ENCODE measurements around the gene CTAGE9. TPM values are rescaled to one million over a fixed set of nuclear protein-coding genes. Genes with fewer than 3 reads are reported as not detected.

Gene CTAGE9
- total and polyA plus RNA-seq, 2 donors (not counting 1 experiment from before 2014, with no cell fraction given), result not detected

- Histone ChIP-seq H3K79me2 (ENCODE audit: control insufficient read depth, insufficient read depth, low read length) (no peaks in the 10 kb centered on the region), H2AFZ (ENCODE audit: insufficient read depth, low read depth, low read length, poor library complexity, severe bottlenecking) (peak overlapping the region; percentile 54), H3K4me1 (ENCODE audit: control insufficient read depth in 2 of 2, insufficient read depth in 2 of 2, low read length in 2 of 2) (peaks cover 65 to 81% of the 10 kb centered on the region in 2 donors), H3K9me3 (ENCODE audit: control extremely low read depth in 1 of 3, control insufficient read depth in 2 of 3, insufficient read depth in 1 of 3, low read length in 2 of 3) (no peaks in the 10 kb centered on the region), H3K4me2 (replicated peaks; ENCODE audit: low read depth, low read length, poor library complexity, severe bottlenecking) (peak overlapping the region; percentile 51), H3K27me3 (replicated peaks in 1 of 4; ENCODE audit: control extremely low read depth in 1 of 4, control insufficient read depth in 3 of 4, insufficient read depth in 4 of 4, low read length in 3 of 4) (no peaks in the 10 kb centered on the region), H3K27ac (ENCODE audit: low read length in 2 of 2) (peak overlapping the region; percentile 66 to 81), H3K36me3 (replicated peaks in 1 of 2; ENCODE audit: control extremely low read depth in 1 of 2, control insufficient read depth in 1 of 2, extremely low read depth in 1 of 2, insufficient read depth in 2 of 2, low read length in 1 of 2) (no peaks in the 10 kb centered on the region), H3K9ac (ENCODE audit: low read length) (peak overlapping the region; percentile 44), H3K4me3 (ENCODE audit: control extremely low read depth in 1 of 5, extremely low read depth in 1 of 5, insufficient read depth in 1 of 5, low read depth in 2 of 5, low read length in 4 of 5) (peak overlapping the region in 2 of 5 experiments; percentile 12 to 31), H4K20me1 (ENCODE audit: control insufficient read depth, insufficient read depth, low read length, poor library complexity, severe bottlenecking) (no peaks in the 10 kb centered on the region)
- peak; percentile 51 for DNase-seq
- H3K4me3 Mint-ChIP-seq, result peak overlapping the region; percentile 77
- no peak for TF ChIP-seq EZH2 (IDR thresholded peaks at IDR 0.05; ENCODE audit: borderline replicate concordance, insufficient read depth, low read depth, low read length, poor library complexity, severe bottlenecking)
- no peak for TF ChIP-seq CTCF (IDR thresholded peaks at IDR 0.05)
- peak; percentile 20 for ATAC-seq (ENCODE audit: low read depth)
- ChIA-PET CTCF (interaction anchor here (1.6 to 3.3 kb wide), 2 partner anchors 60 to 227 kb away, joined by 7 to 11 read pairs; partner anchors contain the start of gene MED23), POLR2A (no interaction called here)
- H3K27me3 Mint-ChIP-seq, result no peaks in the 10 kb centered on the region
- no peaks in the 10 kb centered on the region for H3K9me3 Mint-ChIP-seq (ENCODE audit: insufficient read depth)
- H3K4me1 Mint-ChIP-seq, result peaks cover 71% of the 10 kb centered on the region
- intact Hi-C loops (cut with micrococcal nuclease), result no loop called here
- H3K27ac Mint-ChIP-seq, result peak overlapping the region; percentile 89
- no CpG with 5 or more reads among the region's 1 CpG for WGBS (ENCODE audit: insufficient coverage)
Observed at GRCh38 chr6:131688286-131688685, 22.5 kb downstream of the CTAGE9 start.

- Mint-ChIP-seq H3K4me1 (peaks cover 75% of the 10 kb centered on the region), H3K27ac (no peak overlapping the region)
- intact Hi-C loops (cut with micrococcal nuclease), result no loop called here
Observed at GRCh38 chr6:131687022-131687421, 23.8 kb downstream of the CTAGE9 start.

More at GRCh38 chr6:131687022-131687421, 23.8 kb downstream of the CTAGE9 start:
- Histone ChIP-seq H3K4me1 (ENCODE audit: control insufficient read depth in 2 of 2, insufficient read depth in 2 of 2, low read length in 2 of 2) (peaks cover 74 to 87% of the 10 kb centered on the region in 2 donors), H3K4me2 (replicated peaks; ENCODE audit: low read depth, low read length, poor library complexity, severe bottlenecking) (no peak overlapping the region), H3K79me2 (ENCODE audit: control insufficient read depth, insufficient read depth, low read length) (no peaks in the 10 kb centered on the region), H3K9ac (ENCODE audit: low read length) (no peak overlapping the region), H4K20me1 (ENCODE audit: control insufficient read depth, insufficient read depth, low read length, poor library complexity, severe bottlenecking) (no peaks in the 10 kb centered on the region), H3K9me3 (ENCODE audit: control extremely low read depth in 1 of 3, control insufficient read depth in 2 of 3, insufficient read depth in 1 of 3, low read length in 2 of 3) (no peaks in the 10 kb centered on the region), H2AFZ (ENCODE audit: insufficient read depth, low read depth, low read length, poor library complexity, severe bottlenecking) (no peak overlapping the region), H3K4me3 (ENCODE audit: control extremely low read depth in 1 of 5, extremely low read depth in 1 of 5, insufficient read depth in 1 of 5, low read depth in 2 of 5, low read length in 4 of 5) (no peak overlapping the region), H3K27ac (ENCODE audit: low read length in 2 of 2) (no peak overlapping the region), H3K36me3 (replicated peaks in 1 of 2; ENCODE audit: control extremely low read depth in 1 of 2, control insufficient read depth in 1 of 2, extremely low read depth in 1 of 2, insufficient read depth in 2 of 2, low read length in 1 of 2) (no peaks in the 10 kb centered on the region), H3K27me3 (replicated peaks in 1 of 4; ENCODE audit: control extremely low read depth in 1 of 4, control insufficient read depth in 3 of 4, insufficient read depth in 4 of 4, low read length in 3 of 4) (no peaks in the 10 kb centered on the region)
- TF ChIP-seq CTCF (IDR thresholded peaks at IDR 0.05) (no peak), EZH2 (IDR thresholded peaks at IDR 0.05; ENCODE audit: borderline replicate concordance, insufficient read depth, low read depth, low read length, poor library complexity, severe bottlenecking) (no peak)
- ATAC-seq (ENCODE audit: low read depth) (no peak), DNase-seq (no peak)
- WGBS (ENCODE audit: insufficient coverage), result no CpG with 5 or more reads among the region's 3 CpGs
- no peaks in the 10 kb centered on the region for H3K27me3 Mint-ChIP-seq
- CTCF ChIA-PET, result interaction anchor here (1.6 to 3.3 kb wide), 2 partner anchors 59 to 228 kb away, joined by 7 to 11 read pairs; partner anchors contain the start of gene MED23
- no peak overlapping the region for H3K4me3 Mint-ChIP-seq
- POLR2A ChIA-PET, result no interaction called here
- H3K9me3 Mint-ChIP-seq (ENCODE audit: insufficient read depth), result no peaks in the 10 kb centered on the region
